Ascending aorta (tissue), 2 donors: ENCODE data around the gene STK32C. TPM values are rescaled to one million over a fixed set of nuclear protein-coding genes. Genes with fewer than 3 reads are reported as not detected.

ENCODE experiments used
- DNase-seq, 2 donors: peaks; one replicate each; pipeline ENCODE4 v3.0.0-alpha.2; 2019; ENCODE audit warnings: low spot score in 2 of 2
- H3K27ac ChIP-seq, 2 donors: fragments of 200-600 bp; sonication (generic); one replicate each; pipeline ENCODE4 v1.5.1; 2016 to 2017; ENCODE audit warnings: mild to moderate bottlenecking in 1 of 2
- H3K27me3 ChIP-seq: fragments of 200-600 bp; sonication (generic); one replicate; pipeline ENCODE4 v1.5.1; 2017
- H3K36me3 ChIP-seq, 2 donors: fragments of 200-600 bp; sonication (generic); one replicate each; pipeline ENCODE4 v1.5.1; 2016
- H3K4me1 ChIP-seq, 2 donors: fragments of 200-600 bp; sonication (generic); one replicate each; pipeline ENCODE4 v1.5.1; 2016 to 2017; ENCODE audit warnings: mild to moderate bottlenecking in 1 of 2
- H3K4me3 ChIP-seq, 2 donors: fragments of 200-600 bp; sonication (generic); one replicate each; pipeline ENCODE4 v1.5.1; 2016 to 2017; ENCODE audit warnings: mild to moderate bottlenecking in 1 of 2
- H3K9me3 ChIP-seq, 2 donors: fragments of 200-600 bp; sonication (generic); one replicate each; pipeline ENCODE4 v1.5.1; 2016
- intact Hi-C: fragments of 100-400 bp; cut with DNase I; formaldehyde crosslinking; loops from one replicate; pipeline ENCODE4 v1.15.1; 2023
- total RNA-seq: library from RNA; depleted of rRNA; stranded (reverse); fragments of >200 nt; gene quantifications from one replicate; pipeline ENCODE4 v1.1.0, GENCODE V29; 2016
- TF ChIP-seq, protein P1 (sequence below), 3 experiments: fragments of 200-600 bp in 2 of 3; fragments of 450-650 bp in 1 of 3; sonication (generic) in 2 of 3; IDR thresholded peaks; one replicate each; pipeline ENCODE4 v1.5.1; 2016 to 2019; ENCODE audit warnings: antibody characterized with exemption in 3 of 3, mild to moderate bottlenecking in 1 of 3, moderate library complexity in 1 of 3

The STK32C gene
- 16.2 TPM for total RNA-seq

GRCh38 chr10:132307823-132308586, at the start of gene STK32C:
Gene STK32C, minus strand, starts transcription at chr10:132307950. Its CDS starts 117 bp downstream, at chr10:132307833.
- Histone ChIP-seq H3K4me3 (peak within 1 kb of the TSS; percentile 70 to 97), H3K27me3 (no peaks in the 10 kb centered on the region), H3K9me3 (no peaks in the 10 kb centered on the region), H3K27ac (peak within 1 kb of the TSS; percentile 66 to 81), H3K4me1 (peaks cover 6 to 8% of the 10 kb centered on the region in 2 donors), H3K36me3 (no peaks in the 10 kb centered on the region)
- peak; percentile 50 to 93 for DNase-seq
- TF ChIP-seq, protein P1, sequence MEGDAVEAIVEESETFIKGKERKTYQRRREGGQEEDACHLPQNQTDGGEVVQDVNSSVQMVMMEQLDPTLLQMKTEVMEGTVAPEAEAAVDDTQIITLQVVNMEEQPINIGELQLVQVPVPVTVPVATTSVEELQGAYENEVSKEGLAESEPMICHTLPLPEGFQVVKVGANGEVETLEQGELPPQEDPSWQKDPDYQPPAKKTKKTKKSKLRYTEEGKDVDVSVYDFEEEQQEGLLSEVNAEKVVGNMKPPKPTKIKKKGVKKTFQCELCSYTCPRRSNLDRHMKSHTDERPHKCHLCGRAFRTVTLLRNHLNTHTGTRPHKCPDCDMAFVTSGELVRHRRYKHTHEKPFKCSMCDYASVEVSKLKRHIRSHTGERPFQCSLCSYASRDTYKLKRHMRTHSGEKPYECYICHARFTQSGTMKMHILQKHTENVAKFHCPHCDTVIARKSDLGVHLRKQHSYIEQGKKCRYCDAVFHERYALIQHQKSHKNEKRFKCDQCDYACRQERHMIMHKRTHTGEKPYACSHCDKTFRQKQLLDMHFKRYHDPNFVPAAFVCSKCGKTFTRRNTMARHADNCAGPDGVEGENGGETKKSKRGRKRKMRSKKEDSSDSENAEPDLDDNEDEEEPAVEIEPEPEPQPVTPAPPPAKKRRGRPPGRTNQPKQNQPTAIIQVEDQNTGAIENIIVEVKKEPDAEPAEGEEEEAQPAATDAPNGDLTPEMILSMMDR (IDR thresholded peaks at IDR 0.05), result no peak
- intact Hi-C loops, result loop anchor here (1.0 to 10.0 kb wide), 9 partner anchors 23 to 1067 kb away; partner anchors contain the start of genes BNIP3, ECHS1, PAOX and TUBGCP2

DNA sequence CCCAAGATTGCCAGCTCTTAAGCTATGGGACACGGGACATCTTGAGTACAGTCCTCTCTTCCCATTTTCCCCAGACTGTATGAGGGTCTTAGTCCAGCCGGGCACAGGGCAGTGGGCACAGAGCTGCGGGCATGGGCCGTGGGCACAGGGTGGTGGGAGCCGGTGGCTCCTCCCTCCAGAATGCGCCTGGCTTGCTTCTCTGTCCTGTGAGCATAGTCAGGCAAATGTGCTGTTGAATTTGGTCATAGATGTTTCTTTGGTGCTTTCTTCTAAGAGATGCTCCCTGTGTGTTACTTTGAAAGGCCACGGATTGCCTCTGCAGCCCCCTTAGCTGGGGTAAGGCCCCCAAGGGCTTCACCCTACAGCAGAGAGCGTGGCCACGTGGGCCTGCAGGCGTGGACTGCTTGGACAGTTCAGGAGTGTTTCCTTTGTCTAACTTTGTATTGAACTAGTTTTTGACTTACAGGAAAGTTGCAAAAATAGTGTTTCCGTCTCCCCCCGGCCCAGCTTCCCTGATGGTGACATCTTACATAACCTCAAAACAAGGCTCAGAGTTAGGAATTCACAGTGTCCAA, 49.0 kb upstream of the STK32C start:
- Histone ChIP-seq H3K27me3 (no peaks in the 10 kb centered on the region), H3K36me3 (no peaks in the 10 kb centered on the region), H3K9me3 (no peaks in the 10 kb centered on the region), H3K4me3 (no peak overlapping the region), H3K27ac (no peak overlapping the region), H3K4me1 (no peaks in the 10 kb centered on the region)
- DNase-seq, result no peak
- intact Hi-C loops, result no loop called here
- TF ChIP-seq, protein P1 (IDR thresholded peaks at IDR 0.05), result no peak

DNA sequence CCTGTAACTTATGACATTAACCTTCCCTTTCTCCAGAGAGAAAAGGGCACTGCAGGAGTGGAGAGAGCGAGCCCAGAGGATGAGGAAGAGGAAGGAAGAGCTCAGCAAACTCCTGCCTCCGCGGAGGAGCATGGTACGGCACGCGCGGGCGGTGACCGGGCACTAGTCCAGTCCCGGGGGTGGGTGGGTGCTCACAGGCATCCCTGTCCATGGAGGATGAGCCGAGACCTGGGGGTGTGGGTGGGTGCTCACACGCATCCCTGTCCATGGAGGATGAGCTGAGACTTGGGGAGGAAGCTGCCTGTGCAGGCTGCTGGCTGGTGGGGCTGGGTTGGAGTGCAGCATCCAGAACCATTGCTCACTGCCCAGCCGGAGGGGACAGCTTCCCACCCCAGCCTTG, 48.0 kb upstream of the STK32C start:
- Histone ChIP-seq H3K9me3 (no peaks in the 10 kb centered on the region), H3K36me3 (no peaks in the 10 kb centered on the region), H3K27me3 (no peaks in the 10 kb centered on the region), H3K27ac (no peak overlapping the region), H3K4me3 (no peak overlapping the region), H3K4me1 (no peaks in the 10 kb centered on the region)
- DNase-seq, result no peak
- intact Hi-C loops, result no loop called here
- TF ChIP-seq, protein P1 (IDR thresholded peaks at IDR 0.05), result no peak

GRCh38 chr10:132355297-132355696, 47.5 kb upstream of the STK32C start:
- no peaks in the 10 kb centered on the region for H3K9me3 ChIP-seq
- TF ChIP-seq, protein P1 (IDR thresholded peaks at IDR 0.05), result no peak
- H3K4me3 ChIP-seq, result no peak overlapping the region
- intact Hi-C loops, result no loop called here
- no peaks in the 10 kb centered on the region for H3K4me1 ChIP-seq
- no peak for DNase-seq
- H3K27ac ChIP-seq, result no peak overlapping the region
- no peaks in the 10 kb centered on the region for H3K27me3 ChIP-seq
- no peaks in the 10 kb centered on the region for H3K36me3 ChIP-seq

DNA sequence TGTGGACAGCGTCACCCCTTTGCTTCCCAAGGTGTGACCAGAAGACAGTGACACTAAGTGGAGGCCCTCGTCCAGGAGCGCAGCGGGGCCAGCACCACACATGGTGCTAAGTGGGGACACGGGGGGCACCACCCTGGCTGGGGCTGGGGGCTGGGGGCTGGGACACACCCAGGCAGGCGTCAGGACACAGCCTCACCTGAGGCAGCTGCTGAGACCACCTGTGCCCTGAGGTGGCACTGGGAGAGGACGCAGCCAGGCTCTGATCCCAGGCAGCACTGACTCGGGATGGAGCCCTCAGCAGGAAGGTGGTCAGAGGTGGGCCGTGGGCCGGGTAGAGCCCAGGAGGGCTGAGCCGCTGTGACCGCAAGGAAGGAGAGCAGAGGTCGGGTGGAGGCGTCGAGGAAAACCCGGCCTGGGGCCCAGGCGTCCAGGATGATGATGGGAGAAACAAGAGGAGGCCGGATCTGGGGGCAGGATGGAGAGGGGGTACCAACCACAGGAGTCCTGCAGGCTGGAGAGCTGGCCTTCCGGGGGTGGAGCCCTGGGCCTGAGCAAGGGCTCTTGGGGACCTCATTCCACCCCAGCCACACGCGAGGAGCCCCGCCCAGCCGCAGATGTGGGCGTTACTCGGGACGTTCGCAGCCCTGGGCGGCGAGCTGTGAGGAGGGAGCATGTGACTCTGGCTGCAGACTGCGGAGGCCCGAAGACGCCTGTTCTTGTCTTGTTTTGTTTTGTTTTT, 46.8 kb upstream of the STK32C start:
- intact Hi-C loops, result loop anchor here (5.0 kb wide), 1 partner anchor 47 kb away; the partner anchor contains the start of gene STK32C

More for the DNA sequence above, 46.8 kb upstream of the STK32C start:
- Histone ChIP-seq H3K36me3 (no peaks in the 10 kb centered on the region), H3K4me3 (no peak overlapping the region), H3K27me3 (no peaks in the 10 kb centered on the region), H3K9me3 (no peaks in the 10 kb centered on the region), H3K4me1 (no peaks in the 10 kb centered on the region), H3K27ac (no peak overlapping the region)
- TF ChIP-seq, protein P1 (IDR thresholded peaks at IDR 0.05), result no peak
- no peak for DNase-seq
